Stimulated activated CD4-positive, alpha-beta T cell treated with anti-CD3 and anti-CD28 coated beads, Interleukin-4, amount 100 ng/mL, for 24 hours (primary cell): Measurements from ENCODE around the gene SLC25A15.
"Not testable (repeated sequence)": the region's sequence is repeated elsewhere in the genome, so short reads cannot be mapped to it uniquely, and the experiment has no call there.

ENCODE experiments used
- DNase-seq: peaks from one replicate; pipeline ENCODE4 v3.0.0-alpha.2; 2020

SLC25A15 gene

GRCh38 chr13:40814803-40815202 lies 25.4 kb downstream of the SLC25A15 start:
- DNase-seq, result no peak

GRCh38 chr13:40818926-40819325 lies 29.5 kb downstream of the SLC25A15 start:
- DNase-seq, result no peak

GRCh38 chr13:40819797-40820315 lies 30.4 kb downstream of the SLC25A15 start:
- no peak for DNase-seq

GRCh38 chr13:40839725-40840124 lies 50.3 kb downstream of the SLC25A15 start:
- DNase-seq, result not testable (repeated sequence)

GRCh38 chr13:40840955-40841354 lies 51.5 kb downstream of the SLC25A15 start:
- not testable (repeated sequence) for DNase-seq
